SK-N-SH (cell line): ENCODE results near the gene ANO2. TPM values are rescaled to one million over a fixed set of nuclear protein-coding genes. Genes with fewer than 3 reads are reported as not detected.

Experiments used
- CTCF ChIA-PET: fragments of 300-600, 350-600 bp; formaldehyde crosslinking; extraction: SDS; loops from one replicate; lab custom pipeline; 2021; lab: Yijun Ruan, JAX
- POLR2A ChIA-PET: fragments of 350-600 bp; sonication (Branson Sonifier 250); formaldehyde crosslinking; extraction: SDS; loops from one replicate; lab custom pipeline; 2020; ENCODE audit warnings: antibody characterized with exemption, inconsistent platforms; lab: Yijun Ruan, JAX
- DNase-seq: peaks from one replicate; pipeline ENCODE4 v3.0.0; 2012
- H2AFZ ChIP-seq: fragments of 200-600 bp; sonication (generic); 2 replicates; pipeline ENCODE4 v1.8.1; 2016; ENCODE audit warnings: antibody characterized with exemption, mild to moderate bottlenecking, low read depth
- H3F3A ChIP-seq: fragments of 200-600 bp; sonication (generic); replicated peaks from 2 replicates; pipeline ENCODE3; 2016; ENCODE audit warnings: antibody characterized with exemption, mild to moderate bottlenecking; ENCODE audit not compliant: insufficient read depth
- H3K27ac ChIP-seq, 2 experiments: fragments of 200-500 bp in 1 of 2; fragments of 200-600 bp in 1 of 2; sonication (Bioruptor generic) in 1 of 2; sonication (generic), shearing (Covaris generic) in 1 of 2; 2 replicates each; pipeline versions ENCODE4 v1.5.1 to v1.6.1; 2014 to 2016; ENCODE audit warnings: low read depth in 2 of 2, inconsistent platforms in 1 of 2, low read length in 1 of 2, mild to moderate bottlenecking in 1 of 2, mixed read lengths in 1 of 2
- H3K27me3 ChIP-seq: fragments of 200-600 bp; sonication (generic), shearing (Covaris generic); 2 replicates; pipeline ENCODE4 v1.6.1; 2016; ENCODE audit warnings: mixed run types; ENCODE audit not compliant: insufficient read depth
- H3K36me3 ChIP-seq, 2 experiments: fragments of 200-500 bp in 1 of 2; fragments of 200-600 bp in 1 of 2; sonication (Bioruptor generic) in 1 of 2; sonication (generic) in 1 of 2; replicated peaks in 1 of 2; 2 replicates each; pipeline versions ENCODE3 to v1.5.1; 2014 to 2016; ENCODE audit warnings: low read length in 1 of 2, mild to moderate bottlenecking in 1 of 2; ENCODE audit not compliant: insufficient read depth in 2 of 2, control insufficient read depth in 1 of 2
- H3K4me1 ChIP-seq, 2 experiments: fragments of 200-500 bp in 1 of 2; fragments of 200-600 bp in 1 of 2; sonication (Bioruptor generic) in 1 of 2; sonication (generic), shearing (Covaris generic) in 1 of 2; 2 replicates each; pipeline versions ENCODE4 v1.5.1 to v1.6.1; 2014 to 2016; ENCODE audit warnings: low read depth in 1 of 2, low read length in 1 of 2, mixed run types in 1 of 2; ENCODE audit not compliant: insufficient read depth in 2 of 2, control insufficient read depth in 1 of 2
- H3K4me2 ChIP-seq: fragments of 200-600 bp; sonication (generic), shearing (Covaris generic); 2 replicates; pipeline ENCODE4 v1.6.1; 2017; ENCODE audit warnings: mixed run types
- H3K4me3 ChIP-seq, 2 experiments: fragments of 200-500 bp in 1 of 2; fragments of 200-600 bp in 1 of 2; sonication (Bioruptor generic) in 1 of 2; sonication (generic), shearing (Covaris generic) in 1 of 2; 2 replicates each; pipeline versions ENCODE4 v1.5.1 to v1.8.1; 2014 to 2016; ENCODE audit warnings: low read depth in 2 of 2, inconsistent platforms in 1 of 2, low read length in 1 of 2, mild to moderate bottlenecking in 1 of 2, mixed read lengths in 1 of 2, moderate library complexity in 1 of 2
- H3K79me2 ChIP-seq: fragments of 200-600 bp; sonication (generic); 2 replicates; pipeline ENCODE4 v1.8.1; 2017; ENCODE audit warnings: mild to moderate bottlenecking; ENCODE audit not compliant: insufficient read depth
- H3K9ac ChIP-seq: fragments of 200-600 bp; sonication (generic); 2 replicates; pipeline ENCODE4 v1.6.1; 2017; ENCODE audit warnings: mixed run types
- H3K9me2 ChIP-seq: fragments of 200-600 bp; sonication (generic); 2 replicates; pipeline ENCODE4 v1.6.1; 2017; ENCODE audit warnings: mixed run types
- H3K9me3 ChIP-seq: fragments of 200-600 bp; sonication (generic); 2 replicates; pipeline ENCODE4 v1.6.1; 2017; ENCODE audit warnings: mixed run types, mild to moderate bottlenecking, moderate library complexity
- H4K20me1 ChIP-seq: fragments of 200-600 bp; sonication (generic); 2 replicates; pipeline ENCODE4 v1.6.1; 2017; ENCODE audit warnings: mild to moderate bottlenecking, mixed run types; ENCODE audit not compliant: insufficient read depth
- CHD2 ChIP-seq: fragments of 150-350 bp; IDR thresholded peaks from 2 replicates; pipeline ENCODE4 v1.6.1; 2018; ENCODE audit warnings: low read length; ENCODE audit not compliant: partially characterized antibody
- ELF1 ChIP-seq: IDR thresholded peaks from 2 replicates; pipeline ENCODE4 v1.4.0; 2012
- EP300 ChIP-seq, 2 experiments: IDR thresholded peaks; 2 replicates each; pipeline versions ENCODE4 v1.4.0 to v1.6.1; 2012; ENCODE audit warnings: borderline replicate concordance in 1 of 2, low read depth in 1 of 2, low read length in 1 of 2
- EZH2phosphoT487 ChIP-seq: fragments of 200-600 bp; sonication (generic); IDR thresholded peaks from 2 replicates; pipeline ENCODE4 v1.6.1; 2017; ENCODE audit warnings: low read depth, mixed run types, mild to moderate bottlenecking, antibody characterized with exemption, moderate library complexity, borderline replicate concordance
- FOXM1 ChIP-seq: IDR thresholded peaks from 2 replicates; pipeline ENCODE4 v1.4.0; 2012; ENCODE audit warnings: low read depth, mild to moderate bottlenecking
- GABPA ChIP-seq: IDR thresholded peaks from 2 replicates; pipeline ENCODE4 v1.4.0; 2012; ENCODE audit warnings: low read depth, mild to moderate bottlenecking
- GATA2 ChIP-seq: sonication (generic); formaldehyde crosslinking; IDR thresholded peaks from 2 replicates; pipeline ENCODE4 v1.5.0; 2020; ENCODE audit warnings: mild to moderate bottlenecking, missing genetic modification reagents
- MAX ChIP-seq: IDR thresholded peaks from 2 replicates; pipeline ENCODE4 v1.4.0; 2012; ENCODE audit warnings: low read depth
- MEF2A ChIP-seq: IDR thresholded peaks from 2 replicates; pipeline ENCODE4 v1.4.0; 2012; ENCODE audit warnings: low read depth, borderline replicate concordance
- NFIC ChIP-seq: IDR thresholded peaks from 2 replicates; pipeline ENCODE4 v1.4.0; 2012; ENCODE audit warnings: borderline replicate concordance
- NRF1 ChIP-seq: IDR thresholded peaks from 2 replicates; pipeline ENCODE4 v1.6.1; 2012; ENCODE audit warnings: low read depth, mild to moderate bottlenecking, low read length
- POLR2AphosphoS5 ChIP-seq: IDR thresholded peaks from 2 replicates; pipeline ENCODE4 v1.6.1; 2012; ENCODE audit warnings: low read depth, low read length
- RCOR1 ChIP-seq: fragments of 150-350 bp; IDR thresholded peaks from 2 replicates; pipeline ENCODE4 v1.6.1; 2017; ENCODE audit warnings: antibody characterized with exemption, low read length
- RFX5 ChIP-seq: IDR thresholded peaks from 2 replicates; pipeline ENCODE4 v1.6.1; 2012; ENCODE audit warnings: mild to moderate bottlenecking, improper control_type of control experiment, low read length
- RXRA ChIP-seq: IDR thresholded peaks from 2 replicates; pipeline ENCODE4 v1.4.0; 2012; ENCODE audit warnings: low read depth, mild to moderate bottlenecking, borderline replicate concordance
- SIN3A ChIP-seq: IDR thresholded peaks from 2 replicates; pipeline ENCODE4 v1.6.1; 2012; ENCODE audit warnings: low read depth, mild to moderate bottlenecking, low read length, moderate library complexity, borderline replicate concordance
- SMC3 ChIP-seq: IDR thresholded peaks from 2 replicates; pipeline ENCODE4 v1.6.1; 2012; ENCODE audit warnings: low read depth, low read length, improper control_type of control experiment
- TAF1 ChIP-seq: IDR thresholded peaks from 2 replicates; pipeline ENCODE4 v1.6.1; 2012; ENCODE audit warnings: low read depth, mild to moderate bottlenecking, low read length, moderate library complexity, borderline replicate concordance
- TCF12 ChIP-seq: IDR thresholded peaks from 2 replicates; pipeline ENCODE4 v1.4.0; 2012
- TEAD4 ChIP-seq: IDR thresholded peaks from 2 replicates; pipeline ENCODE4 v1.4.0; 2012; ENCODE audit warnings: mild to moderate bottlenecking, borderline replicate concordance; ENCODE audit not compliant: insufficient read depth
- USF1 ChIP-seq: IDR thresholded peaks from 2 replicates; pipeline ENCODE4 v1.4.0; 2012; ENCODE audit warnings: low read depth, borderline replicate concordance
- USF2 ChIP-seq: fragments of 150-350 bp; IDR thresholded peaks from 2 replicates; pipeline ENCODE4 v1.6.1; 2017; ENCODE audit warnings: antibody characterized with exemption, low read length, low read depth, borderline replicate concordance
- YY1 ChIP-seq: IDR thresholded peaks from 2 replicates; pipeline ENCODE4 v1.4.0; 2012; ENCODE audit warnings: low read depth, mild to moderate bottlenecking
- ZBTB33 ChIP-seq: IDR thresholded peaks from 2 replicates; pipeline ENCODE4 v1.4.0; 2012; ENCODE audit warnings: low read depth, borderline replicate concordance
- WGBS: methylation state at CpG from one replicate; pipeline ENCODE4 v1.1.6; 2017; ENCODE audit warnings: low lambda C conversion rate; 5-methylcytosine and 5-hydroxymethylcytosine counted together
- polyA plus RNA-seq, 3 experiments: library from polyadenylated mRNA; depleted of rRNA; stranded (reverse); fragments of >200 nt; gene quantifications; 2 replicates each; pipeline ENCODE4 v1.2.3, GENCODE V29; 2012

The ANO2 gene
- polyA plus RNA-seq, 1 of the 3 experiments (the other 2 are of a cell fraction) = not detected

- no peak for TF ChIP-seq TAF1
- TF ChIP-seq ZBTB33 = no peak
These were observed 279.4 kb downstream of the ANO2 start (continued) for GRCh38 chr12:5665615-5666014.

- H3K79me2 ChIP-seq = no peaks in the 10 kb centered on the region
- H3K27ac ChIP-seq = no peak overlapping the region
These were observed 283.2 kb downstream of the ANO2 start for GRCh38 chr12:5661811-5662210.

GRCh38 chr12:5660238-5660637 lies 284.8 kb downstream of the ANO2 start:
- CTCF ChIA-PET = interaction anchor here (1.3 kb wide), 1 partner anchor 11 kb away, joined by 5 read pairs; no protein-coding TSS in a partner anchor
- 1% methylated on average over 6 of the region's 6 CpGs for WGBS
- no peak for TF ChIP-seq ELF1
- TF ChIP-seq MAX = no peak
- TF ChIP-seq EZH2phosphoT487 = no peak
- TF ChIP-seq RCOR1 = no peak
- no peak for TF ChIP-seq SIN3A
- no peak for TF ChIP-seq POLR2AphosphoS5
- TF ChIP-seq TCF12 = no peak
- no peak for TF ChIP-seq GATA2 (CRISPR knock-in tag)
- no peak for TF ChIP-seq USF1
- no peak for TF ChIP-seq GABPA
- no peak for TF ChIP-seq YY1
- TF ChIP-seq RXRA = no peak

More at GRCh38 chr12:5661811-5662210, 283.2 kb downstream of the ANO2 start:
- no peak overlapping the region for H2AFZ ChIP-seq
- no peak for TF ChIP-seq NRF1
- TF ChIP-seq NFIC = no peak
- no peak for TF ChIP-seq SMC3
- TF ChIP-seq USF2 = no peak
- TF ChIP-seq CHD2 = no peak
- TF ChIP-seq EP300 (IDR thresholded peaks at IDR 0.05; ENCODE audit: borderline replicate concordance in 1 of 2, low read depth in 1 of 2, low read length in 1 of 2) = no peak
- TF ChIP-seq MEF2A = no peak
- TF ChIP-seq TCF12 = no peak
- no peak for TF ChIP-seq ELF1
- no peak for TF ChIP-seq MAX
- no peak for TF ChIP-seq TEAD4
- no peak for TF ChIP-seq FOXM1
- TF ChIP-seq RFX5 = no peak
- H3K9me2 ChIP-seq = no peaks in the 10 kb centered on the region
- H3K4me2 ChIP-seq = no peak overlapping the region
- H3K36me3 ChIP-seq = no peaks in the 10 kb centered on the region
- no peaks in the 10 kb centered on the region for H3F3A ChIP-seq
- CTCF ChIA-PET = no interaction called here
- H3K27me3 ChIP-seq = no peaks in the 10 kb centered on the region
- 13% methylated on average over 8 of the region's 8 CpGs for WGBS
- no peak overlapping the region for H3K9ac ChIP-seq
- H4K20me1 ChIP-seq = no peaks in the 10 kb centered on the region
- POLR2A ChIA-PET = no interaction called here
- no peak overlapping the region for H3K4me3 ChIP-seq
- peaks cover 0 to 6% of the 10 kb centered on the region in 2 experiments; a peak in 1 of 4 replicates for H3K4me1 ChIP-seq
- DNase-seq = no peak
- no peaks in the 10 kb centered on the region for H3K9me3 ChIP-seq

More at GRCh38 chr12:5660238-5660637, 284.8 kb downstream of the ANO2 start:
- no peak overlapping the region for H3K4me3 ChIP-seq
- peaks cover 12% of the 10 kb centered on the region; the same call in 1 of the 2 replicates for H3K27me3 ChIP-seq
- H3K9ac ChIP-seq = no peak overlapping the region
- no peaks in the 10 kb centered on the region for H3K9me2 ChIP-seq
- H3K79me2 ChIP-seq = no peaks in the 10 kb centered on the region
- DNase-seq = no peak
- H3K4me2 ChIP-seq = no peak overlapping the region
- no peak overlapping the region for H3K27ac ChIP-seq
- H3K9me3 ChIP-seq = no peaks in the 10 kb centered on the region
- H3K4me1 ChIP-seq = no peaks in the 10 kb centered on the region
- H2AFZ ChIP-seq = no peak overlapping the region
- H3F3A ChIP-seq = no peaks in the 10 kb centered on the region
- POLR2A ChIA-PET = no interaction called here
- no peaks in the 10 kb centered on the region for H3K36me3 ChIP-seq
- H4K20me1 ChIP-seq = no peaks in the 10 kb centered on the region
